ENCODE results near the gene HBG2. TPM values are rescaled to one million over a fixed set of nuclear protein-coding genes. Genes with fewer than 3 reads are reported as not detected.

The HBG2 gene
- total and polyA plus RNA-seq, 8 donors = 1,963 to 7,853 (median 3,552) TPM; not detected in 2

- H3K36me3 ChIP-seq = no peaks in the 10 kb centered on the region
- DNase-seq (no peak), ATAC-seq (no peak)
- no peaks in the 10 kb centered on the region for H3K4me1 ChIP-seq
- no peaks in the 10 kb centered on the region for H3K27me3 ChIP-seq
- TF ChIP-seq CTCF (IDR thresholded peaks at IDR 0.05) = no peak
- no peak within 1 kb of the TSS for H3K4me3 ChIP-seq
- no peak within 1 kb of the TSS for H3K27ac ChIP-seq
- intact Hi-C loops (cut with DNase I) = no loop called here
- no peaks in the 10 kb centered on the region for H3K9me3 ChIP-seq
Observed at GRCh38 chr11:5226732-5227310, 27.8 kb downstream of the HBG2 start, which contains the start of gene HBB. TSS of gene HBB (minus strand) at chr11:5227071. CDS start at chr11:5227021, 50 bp downstream.

GRCh38 chr11:5225480-5225871 lies 29.1 kb downstream of the HBG2 start:
- H3K27me3 ChIP-seq = no peaks in the 10 kb centered on the region
- H3K4me1 ChIP-seq = no peaks in the 10 kb centered on the region
- intact Hi-C loops (cut with DNase I) = no loop called here
- peaks cover 0 to 2% of the 10 kb centered on the region in 2 donors for H3K9me3 ChIP-seq
- H3K27ac ChIP-seq = no peak overlapping the region
- no peak overlapping the region for H3K4me3 ChIP-seq
- no peak for TF ChIP-seq CTCF (IDR thresholded peaks at IDR 0.05)
- no peaks in the 10 kb centered on the region for H3K36me3 ChIP-seq
- ATAC-seq (peak; percentile 79), DNase-seq (no peak)

GRCh38 chr11:5224538-5225479 lies 29.8 kb downstream of the HBG2 start:
- no peak for TF ChIP-seq CTCF (IDR thresholded peaks at IDR 0.05)
- ATAC-seq (peak; percentile 83), DNase-seq (no peak)
- H3K9me3 ChIP-seq = peaks cover 0 to 2% of the 10 kb centered on the region in 2 donors
- H3K4me1 ChIP-seq = no peaks in the 10 kb centered on the region
- H3K27ac ChIP-seq = no peak overlapping the region
- H3K27me3 ChIP-seq = no peaks in the 10 kb centered on the region
- intact Hi-C loops (cut with DNase I) = no loop called here
- H3K4me3 ChIP-seq = no peak overlapping the region
- no peaks in the 10 kb centered on the region for H3K36me3 ChIP-seq

- ATAC-seq = no peak
- Histone ChIP-seq H3K27me3 (no peaks in the 10 kb centered on the region), H3K4me1 (no peaks in the 10 kb centered on the region), H3K27ac (no peak overlapping the region), H3K4me3 (no peak overlapping the region), H3K9me3 (peaks cover 0 to 2% of the 10 kb centered on the region in 2 donors), H3K36me3 (no peaks in the 10 kb centered on the region)
- intact Hi-C loops (cut with DNase I) = no loop called here
- DNase-seq = no peak
- TF ChIP-seq CTCF (IDR thresholded peaks at IDR 0.05) = no peak
Observed at GRCh38 chr11:5223686-5224085, 30.9 kb downstream of the HBG2 start.

GRCh38 chr11:5223146-5223545 lies 31.4 kb downstream of the HBG2 start:
- Histone ChIP-seq H3K4me3 (no peak overlapping the region), H3K36me3 (no peaks in the 10 kb centered on the region), H3K9me3 (peaks cover 0 to 2% of the 10 kb centered on the region in 2 donors), H3K27me3 (no peaks in the 10 kb centered on the region), H3K27ac (no peak overlapping the region), H3K4me1 (no peaks in the 10 kb centered on the region)
- ATAC-seq (no peak), DNase-seq (no peak)
- intact Hi-C loops (cut with DNase I) = no loop called here
- TF ChIP-seq CTCF (IDR thresholded peaks at IDR 0.05) = no peak

All from left lung (tissue), 10 donors.